ENCODE measurements around the gene TRMT112.

TRMT112 gene

DNA sequence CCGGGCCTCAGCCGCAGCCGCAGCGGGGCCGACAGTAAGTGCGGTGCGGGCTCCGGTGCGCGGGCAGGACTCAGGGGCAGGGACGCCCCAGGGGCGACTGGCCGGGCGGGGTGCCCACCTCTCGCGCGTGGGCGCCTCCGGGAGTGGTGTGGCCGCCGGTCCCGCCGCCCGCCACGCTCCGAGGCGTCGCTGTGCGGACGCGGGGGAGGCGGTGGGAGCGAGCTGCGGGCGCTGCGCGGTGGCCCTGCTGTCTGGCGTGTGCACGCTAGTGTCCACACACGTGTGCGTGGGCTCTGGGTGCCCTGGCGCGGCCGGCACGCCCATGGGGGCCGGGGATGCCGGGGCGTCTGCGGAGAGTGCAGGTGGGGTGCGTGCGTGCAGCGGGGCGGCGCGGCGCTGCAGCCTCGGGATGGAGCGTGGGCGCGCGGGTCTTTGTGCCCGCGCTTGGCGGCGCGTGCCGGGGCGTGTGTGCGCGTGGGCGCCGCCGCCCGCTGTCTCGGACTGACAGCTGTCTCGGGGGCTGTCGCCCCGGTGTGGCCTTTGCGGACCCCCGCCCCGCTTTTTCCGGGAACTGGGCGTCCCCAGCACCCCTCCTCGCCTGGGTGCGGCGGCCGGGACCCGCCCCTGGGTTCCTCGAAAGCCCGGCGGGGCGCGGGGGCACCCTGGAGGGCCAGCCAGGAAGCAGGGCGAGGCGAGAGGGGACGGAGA is 25.5 kb downstream of the TRMT112 start:
- peak; percentile 34 for ATAC-seq
- DNase-seq = no peak

DNA sequence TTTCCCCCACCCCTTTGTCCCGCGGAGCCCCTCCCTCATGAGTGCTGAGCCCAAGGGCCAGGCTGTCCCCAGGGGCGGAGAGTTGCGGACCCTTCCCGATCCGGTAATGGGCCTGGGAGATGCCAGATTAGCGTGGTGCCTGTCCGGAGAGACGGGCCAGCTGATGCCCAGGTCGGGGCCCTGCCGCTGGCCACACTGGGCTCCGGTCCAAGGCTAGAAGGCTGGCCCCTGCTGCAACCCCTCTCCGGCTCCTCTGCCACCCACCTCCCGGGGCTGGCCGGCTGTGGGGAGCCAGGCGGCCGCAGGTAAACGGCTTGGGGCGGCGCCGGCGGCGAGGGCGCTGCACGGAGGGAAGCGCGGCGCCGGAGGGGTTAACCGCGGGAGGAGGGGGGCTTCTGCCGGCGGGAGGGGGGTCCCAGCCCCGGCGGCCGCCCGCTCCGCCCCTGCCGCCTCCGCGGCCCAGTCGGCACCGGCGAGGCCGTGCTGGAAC is 26.1 kb downstream of the TRMT112 start, which contains the start of gene KCNK4:
KCNK4 (plus strand) TSS at position 41 of the 490 bp plus-strand sequence. CDS start 1,717 bp downstream, outside the sequence.
- DNase-seq = no peak

GRCh38 chr11:64290352-64291261 is 26.8 kb downstream of the TRMT112 start:
- ATAC-seq = no peak

More for the DNA sequence above, 26.1 kb downstream of the TRMT112 start, which contains the start of gene KCNK4:
- no peak for ATAC-seq

DNA sequence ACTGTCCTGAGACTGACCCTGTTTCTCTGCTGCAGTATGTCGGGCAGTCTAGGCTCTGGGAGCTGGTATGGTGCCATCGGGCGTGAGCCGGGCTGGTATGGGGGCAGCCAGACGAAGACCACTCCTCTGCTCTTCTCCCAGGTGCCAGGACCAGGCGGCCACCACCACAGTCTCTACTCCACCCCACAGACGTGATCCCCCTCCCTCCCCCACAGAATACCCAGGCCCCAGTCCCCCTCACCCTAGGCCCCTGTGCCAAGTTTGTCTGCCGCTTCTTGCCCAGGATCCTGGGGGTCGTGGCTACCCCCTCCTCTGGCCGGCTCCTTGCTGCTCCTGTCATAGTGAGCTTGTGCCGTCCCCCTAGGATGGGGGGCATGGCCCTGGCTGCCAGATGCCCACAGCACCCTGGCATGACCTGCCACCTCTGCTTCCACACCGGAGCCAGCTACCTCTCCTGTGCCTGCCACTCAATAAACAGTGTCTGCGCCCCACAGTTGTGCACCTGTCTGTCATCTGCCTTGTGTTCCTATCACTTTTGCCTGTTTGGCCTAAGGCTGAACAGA is 28.3 kb downstream of the TRMT112 start:
- ATAC-seq = no peak
- no peak for DNase-seq

More at GRCh38 chr11:64290352-64291261, 26.8 kb downstream of the TRMT112 start:
- no peak for DNase-seq

- DNase-seq (no peak), ATAC-seq (no peak)
These were observed 29.0 kb downstream of the TRMT112 start for GRCh38 chr11:64288353-64288750.

- DNase-seq (no peak), ATAC-seq (no peak)
These were observed 29.5 kb downstream of the TRMT112 start for GRCh38 chr11:64287676-64288352.

GRCh38 chr11:64286801-64287159 is 30.6 kb downstream of the TRMT112 start:
- DNase-seq (no peak), ATAC-seq (no peak)

- no peak for ATAC-seq
- DNase-seq = no peak
These were observed 31.2 kb downstream of the TRMT112 start for GRCh38 chr11:64285885-64286800.

DNA sequence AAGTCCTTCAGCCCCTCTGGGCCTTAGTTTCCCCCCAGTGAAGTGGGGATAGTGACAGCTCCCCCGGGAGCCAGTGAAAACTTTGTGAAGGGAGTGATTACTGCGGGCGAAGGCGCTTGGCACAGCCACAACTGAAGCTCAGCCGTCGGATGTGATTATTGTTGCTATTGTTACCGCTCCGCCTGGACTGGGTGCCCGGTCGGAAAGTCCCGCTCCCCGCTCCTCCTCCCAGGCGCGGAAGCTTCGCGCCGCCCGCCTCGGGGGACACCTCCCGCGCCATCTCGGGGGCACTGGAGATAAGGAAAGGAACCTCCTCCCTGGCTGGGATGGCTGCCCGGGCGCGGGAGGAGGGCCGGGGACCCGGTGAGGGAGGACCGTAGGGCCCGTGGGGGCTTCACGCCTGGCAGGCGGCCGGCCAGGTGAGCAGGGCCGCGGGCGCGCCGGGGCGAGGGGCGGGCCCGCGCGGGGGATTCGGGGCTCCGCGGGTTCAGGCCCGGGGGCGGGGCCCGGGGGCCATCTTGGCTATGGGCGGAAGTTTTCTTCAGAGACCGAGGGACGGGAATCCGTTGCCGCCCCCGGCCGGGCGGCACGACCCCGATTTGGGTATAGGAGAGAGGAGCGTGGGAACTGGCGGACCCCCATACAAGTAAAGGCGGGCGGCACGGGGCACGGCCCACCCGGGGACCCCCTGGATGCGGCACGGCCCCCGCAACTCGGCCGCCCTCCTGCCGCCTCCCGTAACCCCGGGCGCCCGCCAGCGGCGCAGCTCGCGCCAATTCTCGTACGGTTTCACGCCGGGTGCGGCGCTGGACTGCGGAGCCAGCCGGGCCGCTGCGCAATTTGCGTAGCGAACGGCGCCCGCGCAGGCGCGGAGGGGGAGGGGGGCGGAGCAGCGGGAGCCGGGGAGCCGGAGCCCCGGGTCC is 32.1 kb downstream of the TRMT112 start, which contains the start of gene GPR137:
GPR137 (plus strand) TSS at position 887 of the 923 bp plus-strand sequence. CDS start 677 bp downstream, outside the sequence.
- ATAC-seq = peak; percentile 58
- peak; percentile 95 for DNase-seq

- ATAC-seq (peak; percentile 93), DNase-seq (peak; percentile 95)
These were observed 33.1 kb downstream of the TRMT112 start, which contains the start of gene BAD for GRCh38 chr11:64284048-64284961. TSS of gene BAD (minus strand) at chr11:64284665. CDS start at chr11:64284368, 297 bp downstream.

GRCh38 chr11:64283092-64283491 is 34.3 kb downstream of the TRMT112 start:
- DNase-seq = no peak

DNA sequence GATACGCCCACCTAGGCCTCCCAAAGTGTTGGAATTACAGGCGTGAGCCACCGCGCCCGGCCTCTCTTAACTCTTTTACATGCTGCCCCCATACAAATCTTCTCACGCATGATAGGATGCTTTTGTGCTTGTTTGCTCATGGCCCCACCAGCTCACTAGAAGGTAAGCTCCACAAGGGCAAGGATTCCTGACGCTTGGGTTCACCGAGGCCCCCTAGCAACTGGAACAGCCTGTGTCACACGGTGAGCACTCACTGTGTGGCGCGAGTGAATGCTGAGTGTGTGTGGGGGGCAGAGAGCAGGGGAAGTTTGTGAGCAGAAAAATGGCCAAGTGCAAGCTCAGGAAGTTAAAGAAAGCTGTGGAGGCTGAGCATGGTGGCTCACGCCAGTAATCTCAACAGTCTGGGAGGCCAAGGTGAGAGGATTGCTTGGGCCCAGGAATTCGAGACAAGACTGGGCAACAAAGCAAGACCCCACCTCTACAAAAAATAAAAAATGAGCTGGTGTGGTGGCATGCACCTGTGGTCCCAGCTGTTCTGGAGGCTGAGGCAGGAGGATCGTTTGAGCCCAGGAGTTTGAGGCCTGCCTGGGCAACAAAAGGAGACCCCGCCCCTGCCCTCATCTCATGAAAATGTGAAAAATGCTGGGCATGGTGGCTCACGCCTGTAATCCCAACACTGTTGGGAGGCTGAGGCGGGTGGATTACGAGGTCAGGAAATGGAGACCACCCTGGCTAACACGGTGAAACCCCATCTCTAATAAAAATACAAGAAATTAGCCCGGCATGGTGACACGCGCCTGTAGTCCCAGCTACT is 35.2 kb downstream of the TRMT112 start:
- DNase-seq (no peak), ATAC-seq (no peak)

More at GRCh38 chr11:64283092-64283491, 34.3 kb downstream of the TRMT112 start:
- no peak for ATAC-seq

DNA sequence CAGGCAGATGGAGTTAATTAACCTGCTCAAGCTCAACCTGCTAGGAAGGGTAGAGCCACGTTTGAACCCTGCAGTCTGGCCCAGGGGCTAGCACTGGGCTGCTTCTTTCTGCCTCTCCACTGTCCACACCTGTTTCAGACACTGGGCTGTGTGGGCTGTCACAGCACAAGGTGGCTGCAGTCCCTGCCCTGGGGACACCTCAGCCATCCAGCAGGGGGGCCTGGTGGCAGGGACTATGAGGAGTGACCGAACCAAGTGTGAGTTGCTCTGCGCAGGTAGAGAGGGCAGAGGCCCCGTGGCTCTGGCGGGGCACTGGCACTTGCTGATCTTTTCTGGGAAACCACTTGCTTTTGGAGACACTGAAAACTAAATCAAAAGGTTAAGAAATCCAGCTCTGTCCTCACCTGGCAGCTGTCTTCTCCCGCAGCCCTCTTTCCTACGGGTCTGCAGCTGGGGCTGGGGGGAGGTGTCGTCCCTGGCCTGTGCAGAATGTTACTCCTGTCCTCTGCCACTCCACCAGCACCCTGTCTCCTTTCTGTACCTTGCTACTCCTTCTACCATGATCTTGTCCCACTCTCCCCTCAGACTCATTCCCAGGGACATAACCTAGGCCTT is 38.7 kb downstream of the TRMT112 start:
- ATAC-seq (peak; percentile 19), DNase-seq (no peak)

DNA sequence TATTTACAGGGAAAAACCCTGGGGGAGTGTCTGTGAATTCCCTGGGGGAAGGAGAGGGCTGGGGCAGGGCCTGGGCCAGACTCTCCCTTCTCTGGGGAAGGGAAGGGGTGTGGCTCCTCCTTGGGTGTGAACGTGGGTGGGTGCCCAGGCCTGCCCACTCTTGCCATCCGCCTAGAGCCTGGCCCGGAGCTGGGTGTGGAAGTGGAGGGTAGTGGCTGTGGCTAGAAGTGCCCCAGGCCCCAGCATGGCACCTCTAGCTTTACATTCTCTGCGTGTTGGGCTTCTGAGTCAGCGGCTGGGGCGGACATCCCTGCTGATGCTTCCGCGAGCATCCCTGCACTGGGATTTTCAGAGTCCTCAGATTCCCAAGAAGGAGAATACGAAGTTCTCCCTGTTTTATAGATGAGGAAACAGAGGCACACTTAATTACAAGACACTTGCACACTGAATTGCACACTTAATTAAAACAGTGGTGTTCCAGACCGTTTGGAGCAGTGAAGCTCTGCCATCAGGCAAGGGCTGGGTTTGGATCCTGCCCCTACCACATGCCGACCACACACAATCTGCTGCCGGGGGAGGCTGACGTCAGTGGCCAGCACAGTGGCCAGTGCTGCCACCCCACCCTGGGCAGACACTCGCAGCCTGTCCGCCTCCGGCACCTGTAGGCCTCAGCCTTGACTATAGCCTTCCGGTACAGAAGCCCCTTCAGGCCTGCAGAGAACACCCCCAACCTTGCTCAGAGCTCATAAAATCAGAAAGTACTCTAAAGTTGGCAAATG is 40.5 kb downstream of the TRMT112 start:
- DNase-seq = no peak
- ATAC-seq = no peak

DNA sequence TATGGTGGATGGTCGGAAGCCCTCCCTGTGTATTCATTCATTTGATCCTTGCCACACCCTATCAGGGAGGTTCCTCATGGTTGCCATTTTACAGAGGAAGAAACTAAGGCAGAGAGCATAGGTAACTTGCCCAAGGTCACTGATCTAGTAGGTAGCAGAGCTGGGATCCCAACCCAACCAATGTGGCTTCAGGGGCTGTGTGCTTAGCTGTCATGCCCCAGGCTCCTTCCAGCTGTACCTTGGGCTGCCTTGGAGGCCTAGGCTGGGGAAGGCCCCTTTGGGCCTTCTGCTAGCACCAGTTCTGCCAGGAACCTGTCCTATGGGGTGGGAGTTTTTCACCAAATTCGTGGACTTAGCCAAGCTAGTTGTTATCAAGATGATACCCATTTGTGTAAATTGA is 41.5 kb downstream of the TRMT112 start:
- DNase-seq = no peak
- ATAC-seq = no peak

All from stimulated activated naive CD8-positive, alpha-beta T cell treated with anti-CD3 and anti-CD28 coated beads, Interleukin-15, Interleukin-2, amounts not matched to agents 100 U/mL and 50 U/mL, for 24 hours (primary cell).